Epithelial cell of esophagus (primary cell): ENCODE data around the gene AKAP9.
"Not testable (repeated sequence)": the region's sequence is repeated elsewhere in the genome, so short reads cannot be mapped to it uniquely, and the experiment has no call there.

Experiments
- DNase-seq: peaks from one replicate; pipeline ENCODE4 v3.0.0; 2010; ENCODE audit warnings: low read depth
- H3K4me3 ChIP-seq: 2 replicates; pipeline ENCODE4 v1.5.1; 2011; ENCODE audit warnings: mild to moderate bottlenecking, low read length, control low read depth
- CTCF ChIP-seq: IDR thresholded peaks from 2 replicates; pipeline ENCODE4 v1.5.1; 2011; ENCODE audit warnings: low read depth, mild to moderate bottlenecking, low read length, control low read depth, inconsistent platforms; ENCODE audit not compliant: insufficient read depth; ENCODE audit errors: missing control alignments

Gene AKAP9

DNA sequence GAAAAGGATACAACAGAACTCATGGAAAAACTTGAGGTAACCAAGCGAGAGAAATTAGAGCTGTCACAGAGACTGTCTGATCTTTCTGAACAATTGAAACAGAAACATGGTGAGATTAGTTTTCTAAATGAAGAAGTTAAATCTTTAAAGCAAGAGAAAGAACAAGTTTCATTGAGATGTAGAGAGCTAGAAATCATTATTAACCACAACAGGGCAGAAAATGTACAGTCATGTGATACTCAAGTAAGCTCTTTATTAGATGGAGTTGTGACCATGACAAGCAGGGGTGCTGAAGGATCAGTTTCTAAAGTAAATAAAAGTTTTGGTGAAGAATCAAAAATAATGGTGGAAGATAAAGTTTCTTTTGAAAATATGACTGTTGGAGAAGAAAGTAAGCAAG, 62.1 kb downstream of the AKAP9 start:
- DNase-seq = no peak
- no peak overlapping the region for H3K4me3 ChIP-seq
- no peak for TF ChIP-seq CTCF

DNA sequence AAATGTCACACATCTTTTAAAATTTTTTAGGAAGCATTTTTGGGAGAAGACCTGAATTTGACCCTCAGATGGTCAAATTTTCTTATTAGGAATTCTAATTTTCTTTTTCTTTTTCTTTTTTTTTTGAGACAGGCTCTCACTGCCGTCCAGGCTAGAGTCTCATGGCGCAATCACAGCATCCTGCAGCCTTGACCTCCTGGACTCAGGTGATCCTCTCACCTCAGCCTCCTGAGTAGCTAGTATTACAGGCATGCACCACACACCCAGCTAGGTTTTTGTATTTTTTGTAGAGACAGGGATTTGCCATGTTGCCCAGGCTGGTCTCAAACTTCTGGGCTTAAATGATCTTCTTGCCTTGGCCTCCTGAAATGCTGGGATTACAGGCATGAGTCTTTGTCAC, 65.4 kb downstream of the AKAP9 start:
- no peak for TF ChIP-seq CTCF
- no peak overlapping the region for H3K4me3 ChIP-seq
- DNase-seq = no peak

DNA sequence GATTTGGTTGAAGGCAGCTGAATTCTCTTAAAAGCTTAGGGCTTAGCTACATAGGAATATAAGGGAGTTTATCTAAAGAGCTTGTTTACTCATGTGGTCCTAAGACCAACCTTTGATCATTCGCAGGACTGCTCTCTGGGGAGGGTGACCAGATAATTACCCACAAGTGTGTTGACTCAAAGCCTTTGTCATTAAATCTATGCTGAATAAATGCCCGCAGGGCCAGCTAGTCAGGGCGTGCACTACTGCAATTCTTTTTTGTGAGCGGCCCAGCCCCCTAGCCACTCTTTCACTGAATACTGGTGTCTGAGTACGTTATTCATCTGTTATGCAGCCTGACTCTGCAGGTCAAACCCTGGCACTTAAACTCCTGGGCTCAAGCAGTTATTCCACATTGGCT, 69.6 kb downstream of the AKAP9 start:
- H3K4me3 ChIP-seq = no peak overlapping the region
- no peak for TF ChIP-seq CTCF
- peak; percentile 73 for DNase-seq

- no peak for DNase-seq
- TF ChIP-seq CTCF = no peak
- H3K4me3 ChIP-seq = no peak overlapping the region
These were observed 72.9 kb downstream of the AKAP9 start for GRCh38 chr7:92013611-92014010.

- TF ChIP-seq CTCF = no peak
- H3K4me3 ChIP-seq = no peak overlapping the region
- DNase-seq = peak; percentile 8
These were observed 80.0 kb downstream of the AKAP9 start for GRCh38 chr7:92020636-92021035.

- TF ChIP-seq CTCF = no peak
- DNase-seq = peak; percentile 64
- no peak overlapping the region for H3K4me3 ChIP-seq
These were observed 84.6 kb downstream of the AKAP9 start for GRCh38 chr7:92025260-92025659.

- DNase-seq, H3K4me3 ChIP-seq: not testable (repeated sequence)
These were observed 86.0 kb downstream of the AKAP9 start for GRCh38 chr7:92026635-92027034.

DNA sequence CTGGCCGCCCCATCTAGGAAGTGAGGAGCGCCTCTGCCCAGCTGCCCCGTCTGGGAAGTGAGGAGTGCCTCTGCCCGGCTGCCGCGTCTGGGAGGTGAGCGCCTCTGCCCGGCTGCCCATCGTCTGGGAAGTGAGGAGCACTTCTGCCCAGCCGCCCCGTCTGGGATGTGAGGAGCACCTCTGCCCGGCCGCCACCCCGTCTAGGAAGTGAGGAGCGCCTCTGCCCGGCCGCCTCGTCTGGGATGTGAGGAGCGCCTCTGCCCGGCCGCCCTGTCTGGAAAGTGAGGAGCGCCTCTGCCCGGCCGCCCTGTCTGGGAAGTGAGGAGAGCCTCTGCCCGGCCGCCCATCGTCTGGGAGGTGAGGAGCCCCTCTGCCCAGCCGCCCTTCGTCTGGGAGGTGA, 86.5 kb downstream of the AKAP9 start:
- not testable (repeated sequence) for DNase-seq

More for the DNA sequence above, 86.5 kb downstream of the AKAP9 start:
- not testable (repeated sequence) for H3K4me3 ChIP-seq
